Suppressor macrophage treated with lipopolysaccharide for 4 hours (primary cell): ENCODE results near the gene CTNND2.
A peak's percentile ranks its signal among the peaks of the same experiment; 100 is the strongest.

Source experiments
- DNase-seq: peaks from one replicate; pipeline ENCODE4 v3.0.0-alpha.2; 2020

The CTNND2 gene

GRCh38 chr5:11227064-11227463 lies 677.2 kb downstream of the CTNND2 start:
- no peak for DNase-seq

- DNase-seq, result peak; percentile 5
Observed at GRCh38 chr5:11224436-11225187, 679.6 kb downstream of the CTNND2 start.

- DNase-seq, result no peak
Observed at GRCh38 chr5:11222169-11222568, 682.1 kb downstream of the CTNND2 start.

- no peak for DNase-seq
Observed at GRCh38 chr5:11214864-11215644, 689.2 kb downstream of the CTNND2 start.

GRCh38 chr5:11212706-11213105 lies 691.5 kb downstream of the CTNND2 start:
- DNase-seq, result no peak

GRCh38 chr5:11197726-11198125 lies 706.5 kb downstream of the CTNND2 start:
- no peak for DNase-seq

GRCh38 chr5:11191673-11192072 lies 712.6 kb downstream of the CTNND2 start:
- DNase-seq, result no peak

- peak; percentile 52 for DNase-seq
Observed at GRCh38 chr5:11182441-11183080, 721.7 kb downstream of the CTNND2 start.

- no peak for DNase-seq
Observed at GRCh38 chr5:11181940-11182339, 722.3 kb downstream of the CTNND2 start.

GRCh38 chr5:11180890-11181289 lies 723.4 kb downstream of the CTNND2 start:
- no peak for DNase-seq

GRCh38 chr5:11177999-11178711 lies 726.1 kb downstream of the CTNND2 start:
- peak; percentile 40 for DNase-seq

GRCh38 chr5:11174591-11174990 lies 729.7 kb downstream of the CTNND2 start:
- DNase-seq, result no peak

GRCh38 chr5:11172484-11172883 lies 731.8 kb downstream of the CTNND2 start:
- DNase-seq, result no peak

- no peak for DNase-seq
Observed at GRCh38 chr5:11171236-11171635, 733.0 kb downstream of the CTNND2 start.

- peak; percentile 45 for DNase-seq
Observed at GRCh38 chr5:11166923-11167322, 737.3 kb downstream of the CTNND2 start.

- DNase-seq, result no peak
Observed at GRCh38 chr5:11164531-11165294, 739.5 kb downstream of the CTNND2 start.

- no peak for DNase-seq
Observed at GRCh38 chr5:11157132-11157531, 747.1 kb downstream of the CTNND2 start.

- no peak for DNase-seq
Observed at GRCh38 chr5:11153670-11154382, 750.4 kb downstream of the CTNND2 start.

GRCh38 chr5:11152368-11152767 lies 751.9 kb downstream of the CTNND2 start:
- no peak for DNase-seq

GRCh38 chr5:11150976-11151375 lies 753.3 kb downstream of the CTNND2 start:
- DNase-seq, result no peak

- DNase-seq, result no peak
Observed at GRCh38 chr5:11148810-11149539, 755.3 kb downstream of the CTNND2 start.
